ENCODE results near the gene TRERF1.

TRERF1 gene

GRCh38 chr6:42390228-42390934, 61.3 kb downstream of the TRERF1 start:
- H3K4me3 Mint-ChIP-seq = no peak overlapping the region
- H3K27me3 Mint-ChIP-seq (ENCODE audit: low read depth) = no peaks in the 10 kb centered on the region
- H3K36me3 Mint-ChIP-seq (ENCODE audit: low read depth) = no peaks in the 10 kb centered on the region
- H3K4me1 Mint-ChIP-seq = peaks cover 30% of the 10 kb centered on the region
- H3K27ac Mint-ChIP-seq = no peak overlapping the region
- no peaks in the 10 kb centered on the region for H3K9me3 Mint-ChIP-seq
- no peak for TF ChIP-seq CTCF (IDR thresholded peaks at IDR 0.05; ENCODE audit: unreplicated experiment in 3 of 3)

DNA sequence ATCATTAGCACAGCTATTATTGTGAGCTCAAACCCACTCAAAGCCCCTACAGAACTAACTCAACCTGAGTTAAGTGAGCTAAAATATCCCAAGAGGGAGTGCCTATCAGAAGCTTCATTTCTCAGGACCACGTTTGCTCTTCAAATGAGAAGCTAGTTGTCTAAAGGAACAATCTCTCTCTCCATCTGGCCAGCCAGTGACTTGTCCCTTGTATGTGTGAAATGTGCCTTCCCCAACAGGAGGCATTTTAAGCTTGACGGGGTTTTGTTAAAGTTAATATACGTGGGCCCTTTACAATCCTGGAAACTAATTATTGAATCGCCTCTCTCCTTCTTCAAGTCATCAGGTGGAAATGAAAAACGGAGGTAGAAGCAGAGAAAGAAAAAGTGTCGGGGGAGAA, 62.0 kb downstream of the TRERF1 start:
- Mint-ChIP-seq H3K9me3 (no peaks in the 10 kb centered on the region), H3K27me3 (ENCODE audit: low read depth) (no peaks in the 10 kb centered on the region), H3K4me3 (no peak overlapping the region), H3K36me3 (ENCODE audit: low read depth) (no peaks in the 10 kb centered on the region), H3K4me1 (peaks cover 25% of the 10 kb centered on the region), H3K27ac (no peak overlapping the region)
- no peak for TF ChIP-seq CTCF (IDR thresholded peaks at IDR 0.05; ENCODE audit: unreplicated experiment in 3 of 3)

- H3K27ac Mint-ChIP-seq = no peak overlapping the region
- H3K36me3 Mint-ChIP-seq (ENCODE audit: low read depth) = no peaks in the 10 kb centered on the region
- H3K4me3 Mint-ChIP-seq = no peak overlapping the region
- TF ChIP-seq CTCF (IDR thresholded peaks at IDR 0.05; ENCODE audit: unreplicated experiment in 3 of 3) = no peak
- H3K27me3 Mint-ChIP-seq (ENCODE audit: low read depth) = no peaks in the 10 kb centered on the region
- H3K4me1 Mint-ChIP-seq = peaks cover 8% of the 10 kb centered on the region
- H3K9me3 Mint-ChIP-seq = no peaks in the 10 kb centered on the region
Measured at GRCh38 chr6:42388046-42388445, 63.7 kb downstream of the TRERF1 start.

DNA sequence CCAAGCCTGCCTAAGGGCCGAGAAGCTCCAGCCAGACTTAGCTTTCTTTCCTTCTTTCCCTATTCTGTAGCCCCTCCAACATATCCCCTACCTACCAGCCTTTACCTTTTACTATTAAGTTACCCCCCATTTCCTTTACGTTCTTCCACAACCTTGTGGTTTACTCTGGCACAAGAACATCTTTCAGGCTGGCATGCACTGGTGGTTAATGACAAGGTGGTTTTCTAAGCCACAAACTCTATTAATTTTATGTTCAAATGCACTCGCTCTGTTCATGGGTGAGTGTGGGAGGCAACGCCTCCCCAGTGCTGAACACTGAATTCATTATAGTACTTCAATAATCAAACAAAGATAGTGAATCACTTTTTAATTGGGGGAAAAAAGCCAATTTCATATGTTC, 64.4 kb downstream of the TRERF1 start:
- Mint-ChIP-seq H3K4me3 (no peak overlapping the region), H3K4me1 (peaks cover 4% of the 10 kb centered on the region), H3K27me3 (ENCODE audit: low read depth) (no peaks in the 10 kb centered on the region), H3K27ac (no peak overlapping the region), H3K9me3 (no peaks in the 10 kb centered on the region), H3K36me3 (ENCODE audit: low read depth) (no peaks in the 10 kb centered on the region)
- TF ChIP-seq CTCF (IDR thresholded peaks at IDR 0.05; ENCODE audit: unreplicated experiment in 3 of 3) = no peak

- Mint-ChIP-seq H3K36me3 (ENCODE audit: low read depth) (no peaks in the 10 kb centered on the region), H3K9me3 (no peaks in the 10 kb centered on the region), H3K4me3 (no peak overlapping the region), H3K27me3 (ENCODE audit: low read depth) (no peaks in the 10 kb centered on the region), H3K27ac (no peak overlapping the region), H3K4me1 (no peaks in the 10 kb centered on the region)
- no peak for TF ChIP-seq CTCF (IDR thresholded peaks at IDR 0.05; ENCODE audit: unreplicated experiment in 3 of 3)
Measured at GRCh38 chr6:42385339-42385738, 66.4 kb downstream of the TRERF1 start.

Measured in nephron (organoid).